Measurements from ENCODE around the gene PAM16.

Gene PAM16

DNA sequence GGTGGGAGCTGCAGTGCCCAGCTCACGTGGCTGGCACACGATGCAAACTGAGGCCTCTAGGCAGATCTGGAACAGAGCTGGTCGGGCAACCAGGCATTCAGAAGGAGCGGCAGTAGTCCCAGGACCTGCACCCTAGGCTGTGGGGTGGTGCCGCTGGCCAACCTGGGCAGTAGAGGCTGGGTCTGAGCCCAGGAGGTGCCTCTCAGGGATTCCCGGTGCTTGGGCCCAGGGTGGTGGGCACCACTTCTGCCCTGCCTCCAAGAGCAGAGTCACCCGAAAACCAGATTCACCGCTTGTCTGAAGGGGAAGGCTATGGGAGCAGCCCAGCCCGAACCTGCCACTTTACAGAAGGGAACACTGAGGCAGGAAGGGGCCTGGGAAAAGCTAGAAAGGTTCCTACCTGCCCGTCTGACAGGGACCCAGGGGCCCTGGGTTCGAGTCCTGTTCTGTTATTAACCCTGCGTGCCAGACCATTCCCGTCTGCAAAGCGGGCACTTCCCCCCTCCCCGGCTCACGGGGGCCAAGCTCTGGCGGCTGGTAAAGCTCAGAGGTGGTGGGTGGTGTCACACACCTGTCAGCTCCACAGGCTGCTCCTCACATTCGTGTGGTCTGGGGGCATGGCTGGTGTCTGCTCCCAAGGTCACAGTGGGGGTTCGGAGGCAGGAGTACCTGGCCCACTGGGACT, 18.4 kb downstream of the PAM16 start:
- no peak for DNase-seq

DNA sequence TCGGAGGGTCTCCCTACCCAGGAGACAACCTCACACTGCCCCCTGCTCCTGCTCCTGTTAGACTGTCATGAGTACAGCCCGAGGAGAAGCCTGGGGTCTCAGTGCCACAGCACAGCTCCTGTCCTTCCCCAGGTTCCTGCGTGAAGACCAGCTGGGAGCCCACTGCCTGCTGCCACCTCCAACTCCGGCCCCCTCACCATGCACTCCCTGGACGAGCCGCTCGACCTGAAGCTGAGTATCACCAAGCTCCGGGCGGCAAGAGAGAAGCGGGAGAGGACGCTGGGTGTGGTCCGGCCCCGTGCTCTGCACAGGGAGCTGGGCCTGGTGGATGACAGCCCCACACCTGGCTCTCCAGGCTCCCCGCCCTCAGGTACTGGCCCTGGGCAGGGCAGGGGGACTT, 19.0 kb downstream of the PAM16 start:
- no peak for DNase-seq

DNA sequence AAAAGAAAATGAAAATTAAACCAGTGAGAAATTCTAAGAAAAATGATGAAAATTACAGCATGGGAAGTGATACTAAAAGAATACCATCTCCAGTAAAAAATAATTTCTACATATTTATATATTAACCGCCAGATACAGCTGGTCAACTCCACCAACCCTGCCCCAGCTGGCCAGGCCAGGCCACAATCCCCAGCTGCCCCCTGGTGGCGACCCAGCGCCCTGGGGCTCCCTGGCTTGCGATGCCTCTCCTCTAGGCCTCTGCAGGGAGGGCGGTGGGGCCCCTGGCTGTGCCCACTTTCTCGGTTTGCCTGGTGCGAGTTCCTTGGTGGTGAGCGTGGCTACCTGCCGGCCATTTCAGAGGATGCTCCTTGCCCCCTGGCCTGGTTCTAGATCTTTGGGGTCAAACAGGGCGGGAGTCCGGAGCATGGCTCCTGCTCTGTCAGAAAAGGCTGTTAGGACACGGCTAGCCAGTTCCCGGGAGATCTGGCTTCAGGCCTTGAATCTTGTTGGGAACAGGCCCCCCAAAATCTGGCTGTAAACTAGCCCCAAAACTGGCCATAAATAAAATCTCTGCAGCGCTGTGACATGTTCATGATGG, 20.7 kb downstream of the PAM16 start:
- DNase-seq, result peak; percentile 17 to 70 (median 56)

DNA sequence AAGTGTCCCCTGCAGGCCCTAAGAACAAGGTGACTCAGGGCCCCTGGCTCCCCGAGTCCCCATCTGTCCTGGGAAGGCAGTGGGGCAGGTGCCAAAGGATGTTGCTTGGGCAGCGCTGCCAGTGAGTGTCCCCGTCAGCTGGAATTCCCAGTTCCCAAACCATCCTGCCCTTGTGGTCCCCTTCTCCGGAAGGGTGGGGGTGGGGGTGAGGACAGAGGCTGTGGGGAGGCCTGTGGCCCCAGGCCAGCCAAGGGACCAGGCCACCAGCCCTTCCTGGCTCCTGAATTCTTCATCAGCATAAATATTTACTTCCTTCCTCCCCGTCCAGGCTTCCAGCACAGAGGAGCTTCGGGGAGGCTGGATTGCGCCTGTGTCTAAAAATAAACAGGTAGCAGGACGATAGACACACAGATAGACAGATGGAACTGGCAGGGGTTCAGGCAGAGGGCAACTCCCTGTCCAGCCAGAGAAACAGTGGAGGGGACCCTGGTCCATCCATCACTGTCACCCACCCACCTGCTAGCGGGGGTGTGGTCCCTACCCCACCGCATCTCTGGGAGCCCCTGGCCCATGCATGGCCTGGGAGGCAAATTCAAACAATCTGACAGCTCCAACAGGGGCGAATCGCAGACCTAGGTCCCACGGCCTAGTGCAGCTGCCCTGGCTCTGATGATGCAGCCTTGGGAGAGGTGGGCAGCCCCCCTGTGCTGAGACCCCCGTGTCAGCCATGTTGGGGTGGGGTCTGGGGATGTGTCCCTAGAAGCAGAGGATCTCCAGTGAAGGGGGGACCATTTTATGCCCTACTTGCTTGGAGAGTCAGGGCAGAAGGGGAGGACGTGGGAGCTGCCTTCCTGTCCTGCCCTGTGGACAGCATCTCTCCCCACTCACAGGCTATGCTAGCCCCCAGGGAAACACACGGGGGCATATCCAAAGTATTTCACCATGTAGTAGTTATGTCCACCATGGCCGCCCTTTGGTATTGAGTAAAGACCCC, 22.0 kb downstream of the PAM16 start:
- no peak for DNase-seq

DNA sequence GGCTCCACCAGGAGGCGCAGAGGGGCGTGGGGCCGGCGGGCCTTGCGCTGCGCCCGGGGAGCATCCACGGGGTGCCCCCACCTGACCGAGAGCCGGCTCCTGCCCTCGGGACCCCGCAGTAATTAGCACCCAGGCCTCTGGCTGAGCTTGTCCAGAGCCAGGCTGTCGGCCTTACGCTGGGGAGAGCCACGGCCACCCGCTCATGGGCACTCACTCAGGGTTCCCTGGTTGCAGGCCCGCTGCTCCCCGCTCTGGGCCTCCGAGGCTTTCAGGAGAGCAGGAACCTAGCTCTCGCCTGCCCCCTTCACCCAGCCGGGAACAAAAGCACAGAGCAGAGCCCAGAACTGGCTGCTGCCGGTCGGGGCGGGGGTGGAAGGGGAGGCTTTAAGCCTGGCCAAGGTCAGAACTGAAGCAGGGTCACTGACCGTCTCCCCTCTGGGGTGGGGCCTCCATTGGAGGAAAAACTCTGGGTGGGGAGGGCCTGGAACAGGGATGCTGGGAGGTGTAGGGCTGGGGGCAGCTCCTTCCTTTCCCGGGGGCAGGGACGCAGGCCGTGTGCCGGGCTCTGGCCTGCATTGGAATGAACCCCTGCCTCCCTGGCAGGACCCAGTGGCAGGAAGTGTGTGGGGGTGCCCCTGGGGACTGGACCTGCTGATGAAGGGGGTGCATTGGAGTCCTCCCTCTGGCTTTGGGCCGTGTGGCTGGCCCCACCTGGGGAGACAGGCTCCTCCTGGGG, 22.9 kb downstream of the PAM16 start:
- peak in 3 of 4 experiments; percentile 15 to 36 (median 26) for DNase-seq

DNA sequence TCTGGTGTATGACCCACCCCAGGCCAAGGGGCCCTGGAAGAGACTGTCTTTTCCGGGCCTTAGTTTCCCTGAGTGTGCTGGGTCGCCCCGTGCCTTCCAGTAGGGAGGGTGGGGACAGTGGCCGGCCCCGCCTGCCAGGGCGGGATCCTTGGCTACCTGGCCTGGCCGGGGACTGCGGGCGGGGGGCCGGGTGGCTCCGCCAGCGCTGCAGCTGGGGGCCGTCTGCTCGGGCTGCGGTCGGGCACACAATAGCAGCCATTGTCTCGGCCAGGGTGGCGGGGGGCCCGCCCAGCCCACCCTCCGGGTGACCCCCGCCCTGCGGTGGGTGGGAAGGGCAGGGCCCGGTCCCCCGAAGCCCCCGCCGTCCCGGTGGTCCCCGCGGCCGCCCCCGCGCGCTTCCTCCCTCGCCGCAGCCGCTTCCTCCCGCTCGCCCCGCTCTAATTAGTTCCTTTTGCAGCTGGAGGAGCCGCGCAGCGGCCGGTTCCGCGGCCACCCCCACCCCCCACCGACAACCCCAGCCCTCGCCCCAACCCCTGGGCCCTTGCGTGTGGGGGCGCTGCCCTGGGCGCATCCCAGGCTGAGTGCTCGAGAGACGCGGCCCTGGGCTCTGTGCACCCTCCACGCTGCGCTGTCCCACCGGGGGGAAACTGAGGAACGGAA, 23.6 kb downstream of the PAM16 start:
- DNase-seq, result no peak

DNA sequence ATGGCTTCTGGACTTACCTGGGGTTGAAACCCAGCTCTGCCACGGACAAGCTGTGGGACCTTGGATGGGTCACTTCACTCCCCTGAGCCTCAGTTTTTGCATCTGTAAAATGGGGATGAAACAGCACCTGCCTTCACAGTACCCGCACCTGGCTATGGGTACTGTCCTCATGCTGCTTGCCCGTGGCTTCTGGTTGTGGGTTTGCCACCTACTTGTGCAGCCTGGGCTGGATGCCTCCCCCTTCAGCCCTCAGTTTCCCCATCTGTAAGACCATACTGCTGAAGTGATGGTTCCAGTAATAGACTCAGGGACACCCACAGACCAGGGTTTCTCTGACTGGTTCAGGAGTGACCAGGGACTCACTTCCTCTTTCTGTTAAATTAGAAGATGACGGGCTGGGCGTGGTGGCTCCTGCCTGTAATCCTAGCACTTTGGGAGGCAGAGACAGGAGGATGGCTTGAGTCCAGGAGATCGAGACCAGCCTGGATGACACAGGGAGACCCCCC, 25.8 kb downstream of the PAM16 start:
- DNase-seq, result no peak

DNA sequence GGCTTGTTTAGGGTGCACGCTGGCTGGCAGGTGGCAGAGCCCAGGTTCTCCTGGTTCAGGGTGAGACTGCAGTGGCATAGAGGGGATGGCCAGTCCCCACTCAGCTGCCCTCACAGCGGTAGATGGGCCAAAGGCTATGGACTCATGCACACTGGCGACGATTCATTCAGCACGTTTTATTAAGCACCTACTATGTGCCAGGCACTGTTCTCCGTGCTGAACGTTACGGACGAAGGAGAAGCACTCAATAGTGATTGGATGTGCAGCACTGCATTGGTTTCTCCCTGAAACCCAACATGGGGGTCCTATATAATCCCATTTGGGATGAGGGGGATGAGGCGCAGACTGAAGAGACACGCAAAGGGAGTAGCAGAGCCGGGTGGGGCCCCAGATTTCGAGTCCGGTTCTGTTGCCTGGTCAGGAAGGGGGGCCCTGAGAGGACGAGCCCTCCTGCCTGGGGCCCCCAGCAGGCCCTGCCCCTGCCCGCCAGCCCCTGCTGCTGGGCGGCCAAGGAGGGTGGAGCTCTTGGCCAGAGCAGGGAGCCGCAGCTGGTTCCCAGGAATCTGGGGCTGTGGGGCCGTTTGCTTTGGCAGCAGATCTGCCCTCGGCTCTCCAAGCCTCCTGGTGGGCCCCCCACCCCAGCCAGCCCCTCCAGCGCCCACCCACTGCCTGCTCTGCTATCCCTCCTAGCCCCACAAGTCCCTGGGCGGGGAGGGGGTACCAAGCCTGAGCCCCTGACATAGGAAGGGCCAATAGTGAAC, 26.4 kb downstream of the PAM16 start:
- DNase-seq, result no peak

DNA sequence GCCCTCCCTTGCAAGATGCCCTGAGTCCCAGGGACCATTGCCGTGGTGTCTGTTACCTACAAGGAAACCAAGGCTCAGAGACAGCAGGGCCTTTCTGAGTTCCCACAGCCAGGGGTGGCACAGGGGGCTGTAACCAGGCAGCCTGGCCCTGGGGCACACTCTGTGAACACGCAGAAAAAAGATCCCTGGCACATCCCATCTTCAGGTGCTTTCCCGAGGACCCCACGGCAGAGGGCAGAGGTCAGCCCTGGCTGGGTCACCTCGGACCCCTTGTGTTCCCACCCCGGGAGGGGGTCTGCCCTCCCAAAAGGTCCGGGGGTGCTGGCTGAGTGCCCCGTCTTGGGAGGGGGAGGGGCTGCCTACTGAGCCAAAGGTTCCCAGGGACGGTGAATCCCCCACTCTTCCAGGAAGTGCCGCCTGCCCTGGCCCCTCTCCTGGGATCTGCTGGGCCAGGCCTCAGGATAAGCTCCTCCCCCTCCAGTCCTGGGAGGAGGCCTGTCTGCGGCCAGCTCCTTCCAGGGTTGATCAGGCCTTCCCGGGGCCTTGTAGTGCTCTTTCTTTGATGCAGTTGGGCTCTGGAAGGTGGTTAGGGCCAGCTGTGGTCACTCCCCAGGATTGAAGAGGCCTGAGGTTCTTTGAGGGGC, 27.2 kb downstream of the PAM16 start:
- no peak for DNase-seq

DNA sequence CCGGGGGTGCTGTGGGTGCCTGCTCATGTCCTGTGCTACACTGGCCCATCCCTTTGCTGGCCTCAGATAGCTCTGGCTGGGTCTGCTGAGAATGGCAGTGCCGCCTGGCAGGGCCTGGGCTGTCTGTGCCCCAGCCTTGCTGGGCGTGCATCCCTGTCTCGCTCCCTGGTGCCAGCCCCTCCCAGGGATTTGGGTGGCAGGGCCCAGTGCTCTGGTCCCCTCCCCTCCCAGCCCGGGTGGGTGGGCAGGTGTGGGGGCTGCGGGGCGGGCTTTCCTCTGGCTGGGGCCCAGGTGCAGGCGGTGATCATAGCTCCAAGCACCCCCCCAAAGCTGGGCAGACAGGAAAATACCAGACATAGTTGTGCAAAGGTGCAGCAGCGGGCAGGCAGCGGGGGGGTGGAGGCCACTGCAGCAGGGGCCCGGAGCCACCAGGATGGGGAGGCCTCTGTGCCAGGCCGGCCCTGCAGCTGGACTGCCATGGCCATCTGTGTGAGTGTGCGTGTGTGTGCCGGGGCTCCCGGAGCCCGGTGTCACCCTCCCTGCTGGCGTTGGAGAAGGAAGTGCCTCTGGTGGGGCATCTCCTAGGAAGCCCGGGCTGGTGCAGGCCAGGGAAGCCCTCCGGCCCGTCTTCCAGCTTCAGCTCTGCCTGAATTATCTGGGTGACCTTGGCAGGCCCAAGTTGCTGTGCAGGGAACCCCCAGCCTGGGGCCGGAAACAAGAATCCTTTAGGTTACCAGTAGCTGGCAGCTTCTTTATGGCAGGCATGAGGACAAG, 27.9 kb downstream of the PAM16 start:
- no peak for DNase-seq

DNA sequence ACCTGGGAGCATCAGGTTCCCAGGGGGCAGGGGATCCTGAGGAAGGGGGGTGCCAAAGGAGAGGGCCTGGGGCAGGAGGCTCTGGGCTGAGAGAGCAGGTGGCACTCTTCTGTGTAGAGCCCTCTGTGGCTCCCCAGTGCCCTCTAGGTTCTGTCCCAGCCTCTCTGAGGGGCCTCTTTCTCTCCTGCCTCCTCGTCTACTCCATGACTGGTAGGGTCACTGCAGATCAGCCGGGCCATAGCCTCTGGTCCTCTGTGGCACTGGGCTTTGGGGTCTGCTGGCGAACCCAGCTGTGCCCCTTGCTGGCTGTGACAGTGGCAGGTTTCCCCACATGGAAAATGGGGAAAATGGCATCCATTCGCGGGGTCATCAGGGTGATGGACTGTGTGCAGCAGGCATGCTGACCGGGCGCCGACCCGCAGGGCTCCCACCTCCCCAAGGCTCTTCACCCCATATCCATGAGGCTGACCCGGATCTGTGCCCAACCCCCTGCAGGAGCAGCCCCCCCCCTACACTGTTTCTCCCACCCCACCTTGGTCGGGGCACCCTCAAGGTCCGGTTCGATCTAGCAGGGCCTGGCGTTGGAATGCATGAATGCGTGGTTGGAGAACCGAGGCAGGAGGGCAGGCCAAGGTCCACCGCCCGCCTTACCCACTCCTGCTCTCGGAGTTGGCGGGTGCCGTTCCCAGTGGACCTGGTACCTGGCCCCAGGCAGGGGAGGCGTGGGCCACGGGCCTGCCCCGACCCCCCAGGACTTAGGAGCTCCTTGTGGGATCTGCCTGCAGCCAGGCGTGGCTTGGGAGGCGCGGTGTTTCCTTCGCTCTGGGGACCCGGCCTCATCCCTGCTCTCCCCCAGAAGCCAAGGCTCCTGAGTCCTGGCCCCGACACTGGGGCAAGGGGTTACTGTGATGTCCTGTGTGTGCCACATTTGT, 28.7 kb downstream of the PAM16 start:
- DNase-seq, result no peak

DNA sequence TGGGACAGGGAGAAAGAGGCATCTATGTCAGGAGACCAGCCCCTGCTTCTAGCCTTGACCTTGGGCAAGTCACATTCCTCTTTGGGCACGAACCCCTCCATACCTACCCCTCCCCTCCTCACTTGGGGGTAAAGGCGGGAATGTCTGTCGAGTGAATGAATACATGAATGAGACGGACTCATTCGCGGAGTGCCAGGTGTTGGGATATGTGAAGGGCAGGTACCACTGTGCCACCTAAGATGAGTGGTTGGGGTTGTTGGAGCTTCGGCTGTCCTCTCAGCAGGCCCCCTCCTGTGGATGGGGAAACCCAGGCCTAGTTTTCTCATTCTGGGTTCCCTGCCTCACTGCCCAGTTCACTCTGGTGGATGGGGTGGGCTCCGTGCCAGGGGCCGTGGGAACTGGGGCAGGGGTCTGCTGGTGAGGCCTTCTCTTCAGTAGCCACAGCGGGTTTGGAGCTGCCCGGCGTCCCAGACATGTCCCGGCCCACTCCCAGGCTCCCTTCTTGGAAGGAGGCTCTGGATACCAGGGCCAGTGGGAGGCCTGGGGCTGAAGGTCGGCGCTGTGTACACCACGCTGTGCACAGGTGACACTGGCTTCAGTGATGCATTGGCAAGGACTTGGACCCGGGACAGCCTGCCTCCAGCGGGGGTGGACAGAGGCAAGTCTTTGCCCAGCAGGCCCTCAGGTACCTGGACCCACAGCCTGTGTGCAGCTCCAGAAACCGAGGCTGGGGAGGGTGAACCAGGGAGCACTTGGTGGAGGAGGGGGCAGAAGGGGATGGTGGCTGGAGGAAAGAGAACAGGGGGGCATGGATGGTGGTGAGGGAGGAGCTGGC, 29.6 kb downstream of the PAM16 start:
- no peak for DNase-seq

DNA sequence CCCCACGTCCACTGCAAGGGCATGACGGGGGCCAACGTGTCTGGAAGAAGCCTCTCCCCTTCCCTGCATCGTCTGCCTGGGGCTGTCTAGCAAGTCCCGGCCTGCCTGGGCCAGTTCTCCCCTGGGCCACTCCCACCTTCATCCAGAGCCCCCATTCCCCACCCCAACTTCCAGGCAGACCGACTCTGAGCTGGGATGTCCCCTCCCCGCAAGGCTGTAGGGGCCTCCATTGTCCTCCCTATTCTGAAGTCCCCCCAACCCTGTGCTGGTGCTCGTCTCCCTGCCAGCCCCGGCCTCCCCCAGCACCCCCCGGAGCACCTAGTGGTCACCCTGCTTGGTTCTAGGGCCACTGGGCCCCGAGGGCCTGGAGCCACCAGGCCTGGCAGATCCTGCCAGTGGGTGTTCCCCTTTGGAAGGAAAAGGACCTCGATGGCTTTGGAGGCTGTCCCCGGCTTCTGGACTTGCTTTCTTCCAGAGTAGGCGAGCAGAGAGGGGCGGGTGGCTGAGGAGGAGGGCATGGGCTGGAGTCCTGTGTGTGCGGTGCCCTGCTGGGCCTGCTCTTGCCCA, 30.5 kb downstream of the PAM16 start:
- DNase-seq, result no peak

DNA sequence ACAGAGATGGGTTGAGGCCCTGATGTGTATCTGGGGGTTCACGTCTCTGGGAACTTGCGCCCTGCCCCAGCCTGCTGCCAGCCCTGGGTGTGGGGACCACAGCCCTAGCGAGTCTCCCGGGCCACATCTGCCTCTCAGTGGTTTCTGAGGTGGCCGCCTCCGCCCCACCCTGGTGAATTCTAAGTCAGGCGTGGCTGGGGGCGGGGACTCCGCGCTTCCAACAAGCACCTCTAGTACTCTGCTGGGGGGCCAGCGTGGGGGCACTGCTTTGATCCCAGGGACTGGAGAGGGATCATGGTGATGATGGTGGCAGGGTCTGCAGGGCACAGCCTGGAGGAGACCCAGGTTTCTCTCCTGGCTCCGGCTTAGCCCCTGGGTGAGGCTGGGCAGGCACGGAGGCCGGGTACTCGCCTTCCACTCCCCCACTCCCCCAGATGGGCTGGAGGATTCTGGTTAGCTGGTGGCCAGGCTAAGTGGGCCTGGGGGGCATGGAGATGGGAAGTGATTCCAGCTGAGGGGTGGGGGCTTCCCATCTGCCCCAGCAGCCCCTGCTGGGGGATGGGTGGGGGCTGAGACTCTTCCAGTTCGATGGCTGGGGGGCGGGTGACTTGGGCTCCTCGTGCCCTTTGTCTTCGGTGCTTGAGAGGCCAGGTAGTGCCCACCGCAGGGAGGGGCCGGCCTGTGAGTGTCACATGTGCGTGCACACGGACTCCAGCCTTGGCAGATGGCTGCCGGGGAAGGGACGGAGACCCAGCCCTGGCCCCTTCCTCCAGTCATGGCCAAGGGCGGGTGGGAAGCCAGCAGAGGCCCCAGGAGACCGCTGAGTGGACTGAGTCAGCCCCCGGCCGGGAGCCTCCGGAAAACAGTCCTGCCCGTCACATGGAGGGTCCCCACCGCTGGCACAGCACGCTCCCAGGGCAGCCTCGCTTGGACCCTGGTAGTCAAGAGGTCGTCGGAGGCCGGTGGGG, 31.4 kb downstream of the PAM16 start:
- DNase-seq, result no peak

DNA sequence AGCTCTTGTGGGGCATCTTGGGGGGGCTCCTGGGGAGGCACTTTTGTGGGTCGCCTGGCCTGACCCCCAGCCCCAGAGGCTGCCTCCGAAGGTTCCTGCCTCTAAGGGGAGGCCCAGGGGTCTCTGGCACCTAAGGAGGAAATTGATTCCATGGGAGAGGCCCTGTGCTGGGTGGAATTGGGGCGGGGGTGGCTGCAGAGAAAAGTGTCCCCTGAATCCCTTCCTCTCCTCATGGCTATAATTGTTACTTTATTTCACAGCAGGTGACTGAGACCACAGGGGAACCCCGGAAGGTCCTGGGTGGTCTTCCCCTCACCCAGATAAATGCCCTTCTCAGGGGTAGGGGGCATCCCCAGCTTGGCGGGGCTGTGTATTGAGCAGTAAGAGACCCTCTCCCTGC, 32.2 kb downstream of the PAM16 start:
- DNase-seq, result no peak

DNA sequence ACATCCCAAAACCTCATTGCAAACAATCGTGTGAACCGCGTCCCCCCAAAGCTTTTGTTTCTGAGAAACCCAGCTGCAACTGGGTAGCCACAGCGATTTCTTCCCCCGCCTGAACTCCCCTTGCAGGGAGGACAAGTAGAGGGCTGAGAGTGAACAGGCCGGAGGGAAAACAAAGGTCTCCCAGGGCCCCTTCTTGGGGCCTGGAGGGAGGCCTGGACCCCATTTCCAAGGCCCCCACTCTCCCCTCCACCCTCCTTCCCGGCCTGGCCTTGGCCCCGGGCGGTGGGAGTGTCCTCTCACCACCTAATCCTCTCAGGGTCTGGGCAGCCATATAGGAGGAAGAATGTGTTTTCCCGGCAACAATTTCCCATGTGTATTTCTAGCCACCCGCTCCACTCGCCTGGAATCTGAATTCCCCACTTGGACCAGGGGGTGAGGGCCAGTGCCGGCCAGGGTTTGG, 32.6 kb downstream of the PAM16 start:
- DNase-seq, result no peak

Measured in activated naive CD4-positive, alpha-beta T cell (primary cell).